T-helper 17 cell (primary cell): ENCODE data around the gene MTHFSD. TPM values are rescaled to one million over a fixed set of nuclear protein-coding genes. Genes with fewer than 3 reads are reported as not detected.

Experiments
- ATAC-seq: fragments of 150-1000 bp; cut with Tn5 transposase; 2 replicates; pipeline ENCODE4 v1.10.0; 2021; ENCODE audit warnings: mild to moderate bottlenecking, moderate library complexity
- DNase-seq, 3 donors: peaks; one replicate each; pipeline versions ENCODE4 v3.0.0 to v3.0.0-alpha.2; 2020 to 2021
- H3K9me3 ChIP-seq: one replicate; pipeline ENCODE4 v1.7.0; 2013; ENCODE audit warnings: low read length, mild to moderate bottlenecking; ENCODE audit not compliant: control insufficient read depth, poor library complexity, severe bottlenecking
- H3K27ac Mint-ChIP-seq: one replicate; pipeline ENCODE4 v1.8.0; 2022; ENCODE audit warnings: mild to moderate bottlenecking, moderate library complexity, mixed read lengths
- H3K27me3 Mint-ChIP-seq: one replicate; pipeline ENCODE4 v1.8.0; 2022; ENCODE audit warnings: mixed read lengths
- H3K36me3 Mint-ChIP-seq: one replicate; pipeline ENCODE4 v1.8.0; 2022; ENCODE audit warnings: low read depth, mixed read lengths
- H3K4me1 Mint-ChIP-seq: one replicate; pipeline ENCODE4 v1.8.0; 2022; ENCODE audit warnings: mild to moderate bottlenecking, mixed read lengths
- H3K4me3 Mint-ChIP-seq: one replicate; pipeline ENCODE4 v1.8.0; 2022; ENCODE audit warnings: mild to moderate bottlenecking, moderate library complexity, mixed read lengths
- total RNA-seq, 4 donors: library from RNA in 2 of 4; stranded (reverse) in 2 of 4; gene quantifications; one replicate each; pipeline ENCODE4 v1.2.3 and lab custom pipeline; 2022 to 2026

Gene MTHFSD
- total RNA-seq, 2 donors from 2014 or later = 10.8 to 13.1 TPM

DNA sequence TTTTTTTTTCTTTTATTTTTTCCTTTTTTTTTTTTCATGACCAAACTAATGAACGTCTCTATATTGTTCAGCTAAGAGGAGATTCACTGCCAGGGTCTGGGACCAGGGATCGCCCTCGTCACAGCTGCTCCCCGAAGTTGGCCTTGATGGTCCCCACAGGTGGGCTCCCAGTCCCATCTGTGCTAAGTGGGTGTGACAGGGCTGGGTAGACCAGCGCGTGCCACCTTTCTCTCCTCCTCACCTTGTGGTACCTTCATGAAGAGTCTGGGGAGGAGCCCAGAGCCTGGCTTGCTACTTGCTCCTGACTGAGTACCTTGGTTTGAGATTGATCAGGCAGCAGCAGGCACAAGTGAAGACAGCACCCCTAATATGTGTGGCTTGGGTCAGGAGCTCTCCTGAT is 51.2 kb downstream of the MTHFSD start:
- H3K4me1 Mint-ChIP-seq = peaks cover 20% of the 10 kb centered on the region
- no peak for DNase-seq
- H3K36me3 Mint-ChIP-seq = peaks cover 5% of the 10 kb centered on the region
- ATAC-seq = no peak
- H3K4me3 Mint-ChIP-seq = no peak overlapping the region
- peaks cover 90% of the 10 kb centered on the region for H3K27me3 Mint-ChIP-seq
- no peaks in the 10 kb centered on the region for H3K9me3 ChIP-seq
- H3K27ac Mint-ChIP-seq = no peak overlapping the region

- Mint-ChIP-seq H3K27me3 (peaks cover 91% of the 10 kb centered on the region), H3K4me1 (peaks cover 20% of the 10 kb centered on the region), H3K27ac (no peak overlapping the region), H3K36me3 (peaks cover 5% of the 10 kb centered on the region), H3K4me3 (no peak overlapping the region)
- no peaks in the 10 kb centered on the region for H3K9me3 ChIP-seq
- ATAC-seq (no peak), DNase-seq (no peak)
Measured at GRCh38 chr16:86502856-86503748, 51.9 kb downstream of the MTHFSD start.

DNA sequence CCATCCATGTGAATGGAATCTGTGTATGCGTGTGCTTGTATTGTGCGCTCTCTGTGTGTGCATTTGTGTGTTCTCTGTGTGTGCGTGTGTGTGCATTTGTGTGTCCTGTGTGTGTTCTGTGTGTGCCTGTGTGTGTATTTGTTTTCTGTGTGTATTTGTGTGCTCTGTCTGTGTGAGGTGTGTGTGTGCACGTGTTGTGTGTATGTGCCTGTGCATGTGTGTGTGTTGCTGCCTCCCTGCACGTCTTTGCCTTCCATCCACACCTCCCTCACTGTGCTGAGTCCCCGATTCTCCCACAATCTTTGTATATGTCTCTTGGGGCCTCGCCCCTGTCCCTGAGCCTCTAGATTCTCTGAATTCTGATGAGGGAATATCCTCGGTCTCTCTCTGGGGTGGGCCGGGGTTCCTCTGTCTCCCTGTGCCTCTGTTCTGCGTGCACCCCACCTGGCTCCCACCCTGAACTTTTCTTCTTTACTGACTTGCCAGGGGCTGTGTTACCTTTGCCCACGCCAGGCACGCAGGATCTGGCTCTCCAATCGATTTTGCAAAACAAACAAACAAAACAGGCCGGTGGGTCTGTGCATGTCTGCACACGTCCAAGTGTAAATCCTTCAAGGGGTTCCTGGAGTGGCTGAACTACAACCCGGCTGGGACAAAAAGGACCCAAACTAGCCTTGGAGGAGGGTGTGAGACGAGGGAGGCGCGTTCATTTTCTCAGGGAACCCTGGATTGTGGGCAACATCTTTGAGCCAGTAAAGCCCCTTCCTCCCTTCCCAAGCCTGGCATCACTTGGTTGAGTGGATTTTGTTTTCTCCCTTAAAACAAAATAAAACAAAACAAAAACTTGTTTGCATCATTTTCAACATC is 52.8 kb downstream of the MTHFSD start:
- ATAC-seq = no peak
- no peaks in the 10 kb centered on the region for H3K9me3 ChIP-seq
- Mint-ChIP-seq H3K27me3 (peaks cover 82% of the 10 kb centered on the region), H3K4me1 (peaks cover 14% of the 10 kb centered on the region), H3K27ac (no peak overlapping the region), H3K4me3 (no peak overlapping the region), H3K36me3 (peaks cover 5% of the 10 kb centered on the region)
- no peak for DNase-seq

DNA sequence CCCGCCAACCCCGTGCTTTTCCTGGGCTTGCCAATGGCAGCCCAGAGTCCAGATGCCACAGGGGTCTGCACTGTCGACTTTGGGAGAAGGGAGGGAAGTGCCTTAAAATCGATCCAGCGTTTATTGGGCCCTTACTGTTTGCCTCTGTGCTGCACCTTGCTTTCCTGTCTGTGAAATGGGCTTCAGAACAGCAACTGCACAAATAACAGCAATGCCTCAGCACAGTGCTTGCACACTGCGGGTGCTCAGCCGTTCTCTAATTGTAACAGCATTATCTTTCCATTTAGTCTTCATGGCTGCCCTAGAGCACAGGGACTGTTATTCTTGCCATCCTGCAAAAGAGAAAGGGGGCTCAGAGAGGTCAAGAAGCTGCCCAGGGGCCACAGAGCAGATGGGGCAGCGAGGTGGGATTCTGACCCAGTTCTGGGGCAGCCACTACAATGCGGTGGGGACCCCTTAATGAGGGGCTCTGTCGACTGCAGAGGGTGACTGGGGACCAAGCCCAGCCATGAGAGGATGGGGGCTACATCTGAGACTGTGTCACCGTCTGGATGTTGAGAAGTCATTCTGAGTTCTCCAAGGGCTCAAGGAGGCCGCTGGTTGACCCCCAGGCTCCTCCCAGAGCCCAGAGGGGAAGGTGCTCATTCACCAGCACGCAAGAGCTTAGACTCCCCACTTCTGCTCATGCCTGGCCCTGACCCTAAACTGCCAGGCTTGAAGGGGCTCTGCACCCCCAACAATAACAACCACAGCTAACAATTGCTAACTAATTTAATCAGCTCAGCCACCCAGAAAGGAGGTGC is 54.1 kb downstream of the MTHFSD start:
- H3K9me3 ChIP-seq = no peaks in the 10 kb centered on the region
- peaks cover 11% of the 10 kb centered on the region for H3K4me1 Mint-ChIP-seq
- no peak overlapping the region for H3K27ac Mint-ChIP-seq
- DNase-seq (no peak), ATAC-seq (no peak)
- peaks cover 81% of the 10 kb centered on the region for H3K27me3 Mint-ChIP-seq
- no peak overlapping the region for H3K4me3 Mint-ChIP-seq
- peaks cover 5% of the 10 kb centered on the region for H3K36me3 Mint-ChIP-seq

GRCh38 chr16:86499889-86500707 is 54.9 kb downstream of the MTHFSD start:
- H3K4me1 Mint-ChIP-seq = peaks cover 8% of the 10 kb centered on the region
- ATAC-seq (no peak), DNase-seq (no peak)
- H3K9me3 ChIP-seq = no peaks in the 10 kb centered on the region
- H3K27ac Mint-ChIP-seq = no peak overlapping the region
- no peak overlapping the region for H3K4me3 Mint-ChIP-seq
- H3K27me3 Mint-ChIP-seq = peaks cover 83% of the 10 kb centered on the region
- H3K36me3 Mint-ChIP-seq = peaks cover 5% of the 10 kb centered on the region

- Mint-ChIP-seq H3K4me3 (no peak overlapping the region), H3K27me3 (peaks cover 83% of the 10 kb centered on the region), H3K27ac (no peak overlapping the region), H3K36me3 (peaks cover 5% of the 10 kb centered on the region), H3K4me1 (peaks cover 6% of the 10 kb centered on the region)
- DNase-seq = no peak
- no peak for ATAC-seq
- no peaks in the 10 kb centered on the region for H3K9me3 ChIP-seq
Measured at GRCh38 chr16:86499440-86499786, 55.6 kb downstream of the MTHFSD start.

DNA sequence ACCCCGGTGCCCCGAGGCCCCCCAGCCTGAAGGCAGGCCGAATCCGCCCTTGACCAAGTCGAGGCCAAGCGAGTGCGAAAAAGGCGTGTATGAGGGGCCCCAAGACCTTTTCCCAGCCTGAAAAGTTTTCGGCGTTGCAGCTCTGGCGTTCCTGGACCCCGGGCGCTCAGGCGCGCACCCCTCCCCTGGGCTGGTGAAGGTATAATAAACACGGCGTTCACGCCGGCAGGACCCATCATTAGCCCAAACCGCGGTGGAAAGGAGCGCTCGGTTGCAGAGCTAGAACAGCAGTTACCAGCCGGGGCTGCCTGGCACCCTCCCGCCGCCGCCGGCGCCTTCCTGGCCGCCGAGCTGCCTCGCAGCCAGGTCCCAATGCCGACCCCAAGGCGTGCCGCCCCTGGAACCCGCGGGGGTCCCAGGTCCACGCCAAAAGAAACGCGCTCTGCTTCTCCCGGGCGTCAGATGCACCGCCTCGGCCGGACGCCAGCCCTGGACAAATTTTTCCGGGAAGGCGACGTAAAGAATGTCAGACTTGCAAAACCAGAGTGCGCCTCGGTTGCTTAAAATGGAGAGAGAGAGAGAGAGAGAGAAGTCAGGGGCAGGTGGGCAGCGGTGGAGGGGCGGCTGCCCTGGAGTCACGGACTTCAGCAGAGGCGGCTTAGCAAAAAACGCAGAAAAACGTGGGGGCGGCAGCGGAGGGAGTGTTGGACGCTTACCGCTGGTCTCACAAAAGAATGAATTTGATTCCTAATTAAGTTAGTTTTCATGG is 56.2 kb downstream of the MTHFSD start:
- Mint-ChIP-seq H3K4me1 (peaks cover 4% of the 10 kb centered on the region), H3K36me3 (peaks cover 7% of the 10 kb centered on the region), H3K4me3 (no peak overlapping the region), H3K27me3 (peaks cover 83% of the 10 kb centered on the region), H3K27ac (no peak overlapping the region)
- H3K9me3 ChIP-seq = no peaks in the 10 kb centered on the region
- ATAC-seq = no peak
- no peak for DNase-seq

- Mint-ChIP-seq H3K4me3 (no peak overlapping the region), H3K27me3 (peaks cover 83% of the 10 kb centered on the region), H3K27ac (no peak overlapping the region), H3K4me1 (peaks cover 4% of the 10 kb centered on the region), H3K36me3 (peaks cover 8% of the 10 kb centered on the region)
- no peak for DNase-seq
- no peak for ATAC-seq
- no peaks in the 10 kb centered on the region for H3K9me3 ChIP-seq
Measured at GRCh38 chr16:86498155-86498670, 56.8 kb downstream of the MTHFSD start.

DNA sequence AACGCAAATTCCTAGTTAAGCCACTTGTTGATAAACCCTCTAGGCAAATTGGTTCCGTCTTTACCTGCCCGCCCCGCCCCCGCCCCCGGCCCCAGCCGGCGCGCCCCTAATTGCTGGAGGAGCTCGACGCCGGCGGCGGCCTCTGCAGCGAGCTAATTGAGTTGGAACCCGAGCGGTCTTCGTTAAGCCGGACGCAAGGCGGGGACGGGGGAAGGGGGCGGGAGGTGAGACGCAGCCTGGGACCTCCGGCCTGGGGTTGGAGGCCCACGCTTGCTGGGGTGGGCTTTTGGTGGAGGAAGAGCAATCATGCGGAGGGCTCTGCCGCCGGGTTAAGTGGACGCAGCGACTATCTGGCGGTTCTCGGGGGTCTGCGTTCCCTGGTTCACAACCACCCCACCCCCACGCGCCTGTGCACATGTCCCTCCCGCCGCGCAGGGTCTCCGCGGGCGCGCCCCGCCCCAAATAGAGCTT is 57.4 kb downstream of the MTHFSD start:
- Mint-ChIP-seq H3K4me1 (peaks cover 4% of the 10 kb centered on the region), H3K27me3 (peaks cover 83% of the 10 kb centered on the region), H3K4me3 (no peak overlapping the region), H3K27ac (no peak overlapping the region), H3K36me3 (peaks cover 6% of the 10 kb centered on the region)
- ATAC-seq (no peak), DNase-seq (no peak)
- no peaks in the 10 kb centered on the region for H3K9me3 ChIP-seq

- Mint-ChIP-seq H3K36me3 (peaks cover 6% of the 10 kb centered on the region), H3K4me3 (no peak overlapping the region), H3K4me1 (peaks cover 3% of the 10 kb centered on the region), H3K27me3 (peaks cover 83% of the 10 kb centered on the region), H3K27ac (no peak overlapping the region)
- ATAC-seq (no peak), DNase-seq (no peak)
- no peaks in the 10 kb centered on the region for H3K9me3 ChIP-seq
Measured at GRCh38 chr16:86496929-86497461, 58.0 kb downstream of the MTHFSD start.

DNA sequence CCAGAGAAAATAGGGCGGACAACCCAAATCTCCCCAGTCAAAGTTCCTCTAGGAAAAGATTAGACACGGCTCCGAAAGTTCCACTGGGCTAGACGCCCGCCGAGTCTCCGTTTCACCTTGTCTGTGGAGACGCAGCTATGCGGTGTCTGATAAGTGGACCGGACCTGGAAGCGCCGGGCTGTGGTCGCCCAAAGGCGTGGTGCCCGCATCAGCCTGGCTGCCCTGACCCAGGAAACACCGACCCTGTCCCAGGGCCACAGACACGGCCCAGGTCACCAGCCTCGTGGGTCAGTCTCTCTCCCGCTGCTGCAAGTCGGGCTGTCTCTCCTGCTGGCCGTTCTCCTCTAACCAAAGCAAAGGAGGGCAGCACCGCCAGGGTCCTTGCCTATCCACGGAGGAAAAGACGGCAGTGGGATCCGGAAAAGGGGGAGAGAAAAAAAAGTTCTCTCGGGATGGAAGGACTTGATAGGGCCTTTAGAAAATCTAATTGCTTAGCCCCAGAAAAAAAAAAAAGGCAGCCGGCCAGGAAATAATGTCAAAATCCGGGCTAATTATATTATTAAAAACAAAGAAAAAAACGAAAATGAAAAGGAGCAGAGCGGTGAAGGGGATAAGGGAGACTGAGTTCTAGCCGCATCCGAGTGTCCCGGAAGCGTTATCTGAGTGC is 58.6 kb downstream of the MTHFSD start:
- Mint-ChIP-seq H3K4me1 (peaks cover 2% of the 10 kb centered on the region), H3K36me3 (peaks cover 3% of the 10 kb centered on the region), H3K27me3 (peaks cover 84% of the 10 kb centered on the region), H3K27ac (no peak overlapping the region), H3K4me3 (no peak overlapping the region)
- DNase-seq = no peak
- ATAC-seq = no peak
- no peaks in the 10 kb centered on the region for H3K9me3 ChIP-seq
